K562 (cell line): ENCODE data around the gene NDC1. TPM values are rescaled to one million over a fixed set of nuclear protein-coding genes. Genes with fewer than 3 reads are reported as not detected.

ENCODE experiments used
- CBX1 ChIP-seq: sonication (generic); IDR thresholded peaks from 2 replicates; pipeline ENCODE4 v1.6.1; 2016; ENCODE audit warnings: antibody characterized with exemption, low read depth, mild to moderate bottlenecking
- CCNT2 ChIP-seq: IDR thresholded peaks from 2 replicates; pipeline ENCODE4 v1.6.1; 2011; ENCODE audit warnings: borderline replicate concordance, low read depth, mild to moderate bottlenecking, moderate library complexity, mixed read lengths, low read length; ENCODE audit not compliant: insufficient read length; ENCODE audit errors: extremely low read depth
- CHAMP1 ChIP-seq: fragments of 450-650 bp; IDR thresholded peaks from 2 replicates; pipeline ENCODE4 v1.6.1; 2016; ENCODE audit warnings: mild to moderate bottlenecking
- E2F8 ChIP-seq: fragments of 450-650 bp; IDR thresholded peaks from 2 replicates; pipeline ENCODE4 v1.7.1; 2018; ENCODE audit warnings: mild to moderate bottlenecking, low read depth; ENCODE audit not compliant: partially characterized antibody
- ESRRA ChIP-seq: fragments of 450-650 bp; IDR thresholded peaks from 2 replicates; pipeline ENCODE4 v1.6.1; 2014; ENCODE audit warnings: low read depth, mild to moderate bottlenecking, moderate library complexity, borderline replicate concordance
- FOXA1 ChIP-seq: fragments of 450-650 bp; IDR thresholded peaks from 2 replicates; pipeline ENCODE4 v1.6.1; 2016; ENCODE audit warnings: mild to moderate bottlenecking, borderline replicate concordance
- HMGXB4 ChIP-seq: sonication (generic); formaldehyde crosslinking; IDR thresholded peaks from 2 replicates; pipeline ENCODE4 v1.8.1; 2023; ENCODE audit warnings: mild to moderate bottlenecking, missing genetic modification reagents
- ILK ChIP-seq: fragments of 450-650 bp; IDR thresholded peaks from 2 replicates; pipeline ENCODE4 v1.6.1; 2016; ENCODE audit warnings: missing genetic modification characterization, low read depth, mild to moderate bottlenecking, missing compliant biosample characterization, moderate library complexity, borderline replicate concordance
- MBD1 ChIP-seq: fragments of 250-450 bp; sonication (Bioruptor Pico); IDR thresholded peaks from 2 replicates; pipeline ENCODE4 v1.8.0; 2022; ENCODE audit warnings: inconsistent platforms
- MTA1 ChIP-seq: fragments of 450-650 bp; IDR thresholded peaks from 2 replicates; pipeline ENCODE4 v1.6.1; 2017; ENCODE audit warnings: borderline replicate concordance
- RBM22 ChIP-seq: fragments of 200-400 bp; formaldehyde crosslinking; IDR thresholded peaks from 2 replicates; pipeline ENCODE4 v1.6.1; 2018; ENCODE audit warnings: low read length, low read depth; ENCODE audit not compliant: poor library complexity, severe bottlenecking
- RBM39 ChIP-seq: fragments of 200-400 bp; formaldehyde crosslinking; optimal IDR thresholded peaks from 2 replicates; pipeline ENCODE3; 2018; ENCODE audit warnings: low read depth, low read length
- TRIM28 ChIP-seq: fragments of 450-650 bp; IDR thresholded peaks from 2 replicates; pipeline ENCODE4 v1.6.1; 2017
- YY1 ChIP-seq, 3 experiments: IDR thresholded peaks; 2 replicates each; pipeline ENCODE4 v1.6.1; 2011; ENCODE audit warnings: low read length in 2 of 3, mild to moderate bottlenecking in 2 of 3, moderate library complexity in 2 of 3, borderline replicate concordance in 1 of 3, control low read depth in 1 of 3, low read depth in 1 of 3; ENCODE audit not compliant: insufficient read depth in 3 of 3, insufficient replicate concordance in 2 of 3, control insufficient read depth in 1 of 3, insufficient read length in 1 of 3; ENCODE audit errors: extremely low read depth in 1 of 3
- ZFP91 ChIP-seq: sonication (generic); formaldehyde crosslinking; IDR thresholded peaks from 2 replicates; pipeline ENCODE4 v1.8.0; 2022; ENCODE audit warnings: mild to moderate bottlenecking, missing genetic modification reagents
- ZNF3 ChIP-seq: fragments of 250-450 bp; sonication (Bioruptor Pico); IDR thresholded peaks from 2 replicates; pipeline ENCODE4 v1.5.0; 2021; ENCODE audit warnings: mild to moderate bottlenecking, moderate library complexity
- ZNF699 ChIP-seq: fragments of 250-450 bp; sonication (Bioruptor Pico); IDR thresholded peaks from 2 replicates; pipeline ENCODE4 v1.8.0; 2021; ENCODE audit warnings: mild to moderate bottlenecking, moderate library complexity; ENCODE audit not compliant: insufficient replicate concordance
- polyA plus RNA-seq, 8 experiments: library from polyadenylated mRNA; depleted of rRNA in 4 of 8; stranded (reverse) in 5 of 8; unstranded in 3 of 8; fragments of >200 nt; fragmentation: Nextera tagmentation in 2 of 8; fragmentation: Illumina TruSeq in 1 of 8; extraction: Ambion mirVana in 2 of 8; extraction: Trizol in 1 of 8; gene quantifications; 2 replicates each; pipeline versions ENCODE4 v1.2.1 to v1.2.3, GENCODE V29; 2011 to 2014; ENCODE audit warnings: inconsistent platforms in 1 of 8, missing spikeins in 1 of 8
- total RNA-seq, 7 experiments: library from RNA; depleted of rRNA in 6 of 7; stranded (reverse); fragments of >200 nt in 6 of 7; fragmentation: Illumina TruSeq in 2 of 7; extraction: Trizol in 2 of 7; gene quantifications; 2 replicates each; pipeline versions ENCODE4 v1.2.1 to v1.2.3, GENCODE V29; 2011 to 2021; ENCODE audit warnings: low replicate concordance in 1 of 7

The NDC1 gene
- total and polyA plus RNA-seq, 9 of the 15 experiments (the other 6 are each of a cell fraction or from before 2014, with no cell fraction given), result 26.9 to 102 (median 64.5) TPM

- TF ChIP-seq RBM22 (no peak), TRIM28 (no peak), CHAMP1 (no peak), ZFP91 (CRISPR knock-in tag) (no peak), ILK (no peak), YY1 (IDR thresholded peaks at IDR 0.05; ENCODE audit: borderline replicate concordance in 1 of 3, control insufficient read depth in 1 of 3, extremely low read depth in 1 of 3, insufficient read depth in 3 of 3, insufficient read length in 1 of 3, insufficient replicate concordance in 2 of 3, low read depth in 1 of 3, low read length in 2 of 3) (no peak), ZNF699 (CRISPR knock-in tag) (no peak), FOXA1 (no peak), ZNF3 (CRISPR knock-in tag) (no peak), MBD1 (CRISPR knock-in tag) (no peak), CBX1 (no peak), ESRRA (no peak), HMGXB4 (CRISPR knock-in tag) (no peak), MTA1 (no peak), RBM39 (no peak), CCNT2 (no peak), E2F8 (no peak)
Measured at GRCh38 chr1:53781654-53782053, 56.4 kb downstream of the NDC1 start (continued).
